ENCODE measurements around the gene CNBD2. TPM values are rescaled to one million over a fixed set of nuclear protein-coding genes. Genes with fewer than 3 reads are reported as not detected.

Gene CNBD2
- total RNA-seq (1 to 10 TPM; 2.3 to 2.8 TPM), polyA plus RNA-seq (1 to 10 TPM; 2.2 to 3.1 TPM)

DNA sequence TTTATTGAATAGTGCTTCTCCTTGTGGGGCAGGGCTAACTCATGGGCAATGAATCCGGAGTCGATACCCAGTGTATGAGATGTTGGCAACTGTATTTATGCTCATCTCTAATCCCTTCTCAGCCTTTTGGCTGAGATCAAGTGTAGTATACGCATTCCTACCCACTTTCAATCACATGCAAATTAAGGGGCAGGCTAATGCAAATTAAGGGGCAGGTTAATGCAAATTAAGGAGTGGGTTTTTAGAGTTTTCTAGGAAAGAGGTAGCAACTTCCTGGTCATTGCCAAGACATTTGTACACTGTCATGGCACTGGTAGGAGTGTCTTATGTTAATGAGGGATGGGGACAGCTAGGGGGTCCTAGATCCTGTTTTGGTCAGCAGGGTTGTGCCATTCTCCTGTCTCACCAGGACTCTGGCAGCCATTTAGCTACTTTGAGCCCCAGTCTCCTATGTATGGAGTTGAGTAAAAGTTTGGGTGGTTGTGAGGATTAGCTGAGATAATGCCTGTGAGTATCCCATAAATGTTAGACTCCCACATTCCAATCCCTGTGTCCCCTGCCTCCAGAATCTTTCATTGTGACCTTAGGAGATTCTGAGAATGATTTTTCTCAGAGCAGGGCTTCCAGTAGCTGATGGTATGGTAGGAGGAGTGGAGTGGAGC lies at the start of gene CNBD2:
CNBD2 (plus strand) TSS at position 612 of the 662 bp plus-strand sequence. CDS start 173 bp downstream, outside the sequence.
- Histone ChIP-seq H3K27ac (ENCODE audit: low read depth in 1 of 2, low read length in 2 of 2) (no peak within 1 kb of the TSS), H3K4me1 (ENCODE audit: control insufficient read depth in 4 of 4, insufficient read depth in 4 of 4, low read length in 3 of 4) (no peaks in the 10 kb centered on the region), H3K9me3 (ENCODE audit: control insufficient read depth in 4 of 4, low read length in 3 of 4) (no peaks in the 10 kb centered on the region), H3K27me3 (ENCODE audit: control insufficient read depth in 4 of 4, insufficient read depth in 4 of 4, low read length in 3 of 4) (no peaks in the 10 kb centered on the region), H3K4me3 (ENCODE audit: low read depth in 1 of 3, low read length in 3 of 3) (no peak within 1 kb of the TSS), H3K36me3 (ENCODE audit: control insufficient read depth in 4 of 4, insufficient read depth in 3 of 4, low read depth in 1 of 4, low read length in 3 of 4) (no peaks in the 10 kb centered on the region), H3K9ac (ENCODE audit: low read depth in 1 of 2, low read length in 2 of 2) (no peak within 1 kb of the TSS)
- TF ChIP-seq TAF1 (conservative IDR thresholded peaks at IDR 0.05) (no peak), FOXA1 (IDR thresholded peaks at IDR 0.05) (no peak), NR2F2 (IDR thresholded peaks at IDR 0.05) (no peak), GABPA (IDR thresholded peaks at IDR 0.05 in 1 of 2, conservative IDR thresholded peaks at IDR 0.05 in 1 of 2) (no peak), MAX (IDR thresholded peaks at IDR 0.05) (no peak), FOXA2 (IDR thresholded peaks at IDR 0.05) (no peak), HNF4G (IDR thresholded peaks at IDR 0.05) (no peak), ZBTB33 (IDR thresholded peaks at IDR 0.05) (no peak), CTCF (IDR thresholded peaks at IDR 0.05; ENCODE audit: low read depth, low read length, missing input control) (no peak)
- TF ChIP-seq, protein P1, sequence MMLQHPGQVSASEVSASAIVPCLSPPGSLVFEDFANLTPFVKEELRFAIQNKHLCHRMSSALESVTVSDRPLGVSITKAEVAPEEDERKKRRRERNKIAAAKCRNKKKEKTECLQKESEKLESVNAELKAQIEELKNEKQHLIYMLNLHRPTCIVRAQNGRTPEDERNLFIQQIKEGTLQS (IDR thresholded peaks at IDR 0.05) = no peak
- DNase-seq (ENCODE audit: low spot score) = no peak
- WGBS = 94% methylated on average over 3 of the region's 3 CpGs

DNA sequence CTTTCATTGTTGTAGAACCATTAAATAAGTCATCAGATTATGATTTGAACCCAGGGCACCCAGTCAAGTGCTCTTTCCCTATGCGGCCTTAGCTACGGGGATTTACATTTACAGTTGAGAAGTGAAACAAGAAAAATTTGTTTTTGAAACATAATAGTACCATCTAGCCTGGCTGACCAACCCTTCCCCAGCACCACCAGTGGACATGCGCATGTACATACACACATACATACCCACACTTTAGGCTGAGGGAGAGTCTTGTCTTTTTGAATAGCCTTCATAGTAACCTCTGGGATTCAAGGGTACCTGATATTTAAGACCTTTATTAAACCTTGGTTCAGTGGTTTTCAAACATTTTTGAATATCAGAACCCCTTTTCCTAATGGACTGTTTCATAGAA lies 47.9 kb upstream of the CNBD2 start:
- 98% methylated on average over 3 of the region's 3 CpGs for WGBS
- Histone ChIP-seq H3K4me1 (ENCODE audit: control insufficient read depth in 4 of 4, insufficient read depth in 4 of 4, low read length in 3 of 4) (no peaks in the 10 kb centered on the region), H3K36me3 (ENCODE audit: control insufficient read depth in 4 of 4, insufficient read depth in 3 of 4, low read depth in 1 of 4, low read length in 3 of 4) (peaks cover 4 to 41% (median 23%) of the 10 kb centered on the region in 4 donors), H3K9me3 (ENCODE audit: control insufficient read depth in 4 of 4, low read length in 3 of 4) (no peaks in the 10 kb centered on the region), H3K9ac (ENCODE audit: low read depth in 1 of 2, low read length in 2 of 2) (no peak overlapping the region), H3K27ac (ENCODE audit: low read depth in 1 of 2, low read length in 2 of 2) (no peak overlapping the region), H3K27me3 (ENCODE audit: control insufficient read depth in 4 of 4, insufficient read depth in 4 of 4, low read length in 3 of 4) (no peaks in the 10 kb centered on the region), H3K4me3 (ENCODE audit: low read depth in 1 of 3, low read length in 3 of 3) (no peak overlapping the region)
- DNase-seq (ENCODE audit: low spot score) = no peak
- TF ChIP-seq ZBTB33 (IDR thresholded peaks at IDR 0.05) (no peak), CTCF (IDR thresholded peaks at IDR 0.05; ENCODE audit: low read depth, low read length, missing input control) (no peak), SP1 (IDR thresholded peaks at IDR 0.05) (no peak), REST (IDR thresholded peaks at IDR 0.05) (no peak), GABPA (IDR thresholded peaks at IDR 0.05 in 1 of 2, conservative IDR thresholded peaks at IDR 0.05 in 1 of 2) (no peak), HNF4A (conservative IDR thresholded peaks at IDR 0.05) (no peak), EGR1 (IDR thresholded peaks at IDR 0.05; ENCODE audit: low read depth in 2 of 2) (no peak), NR2F2 (IDR thresholded peaks at IDR 0.05) (no peak), FOXA1 (IDR thresholded peaks at IDR 0.05) (no peak), RXRA (IDR thresholded peaks at IDR 0.05) (no peak), RAD21 (IDR thresholded peaks at IDR 0.05) (no peak)
